CD4-positive, alpha-beta memory T cell (primary cell): Measurements from ENCODE around the gene ISYNA1. TPM values are rescaled to one million over a fixed set of nuclear protein-coding genes. Genes with fewer than 3 reads are reported as not detected.

Source experiments
- CTCF ChIA-PET: fragments of 350-600 bp; sonication (Branson Sonifier 250); formaldehyde crosslinking; loops from one replicate; lab custom pipeline; 2021; ENCODE audit warnings: inconsistent platforms; ENCODE audit not compliant: partially characterized antibody; lab: Charles Lee
- POLR2A ChIA-PET: fragments of 350-600 bp; sonication (Branson Sonifier 250); formaldehyde crosslinking; loops from one replicate; lab custom pipeline; 2021; ENCODE audit not compliant: partially characterized antibody; lab: Charles Lee
- DNase-seq, 5 donors: peaks; one replicate each; pipeline versions ENCODE4 v3.0.0 to v3.0.0-alpha.2; 2020 to 2022; ENCODE audit warnings: mixed read lengths in 1 of 5
- H3K27ac ChIP-seq: one replicate; pipeline ENCODE4 v1.7.0; 2013; ENCODE audit warnings: low read depth, low read length
- H3K27me3 ChIP-seq: 2 replicates; pipeline ENCODE4 v1.7.0; 2013; ENCODE audit warnings: mild to moderate bottlenecking, low read length, moderate library complexity; ENCODE audit not compliant: insufficient read depth
- H3K36me3 ChIP-seq: 2 replicates; pipeline ENCODE4 v1.7.0; 2013; ENCODE audit warnings: mild to moderate bottlenecking, low read length, moderate library complexity; ENCODE audit not compliant: insufficient read depth
- H3K4me1 ChIP-seq: 2 replicates; pipeline ENCODE4 v1.7.0; 2013; ENCODE audit warnings: mild to moderate bottlenecking, low read length, moderate library complexity; ENCODE audit not compliant: insufficient read depth
- H3K4me3 ChIP-seq, 2 donors: one replicate each; pipeline ENCODE4 v1.7.0; 2013; ENCODE audit warnings: low read length in 2 of 2, mild to moderate bottlenecking in 1 of 2
- H3K9me3 ChIP-seq, 2 donors: one replicate each; pipeline ENCODE4 v1.7.0; 2013; ENCODE audit warnings: low read length in 2 of 2, control low read depth in 1 of 2; ENCODE audit not compliant: control insufficient read depth in 1 of 2
- H3K27ac Mint-ChIP-seq, 7 donors: one replicate each; pipeline ENCODE4 v1.8.0; 2020 to 2021; ENCODE audit warnings: mixed read lengths in 7 of 7, mild to moderate bottlenecking in 6 of 7, inconsistent platforms in 3 of 7, moderate library complexity in 3 of 7
- H3K27me3 Mint-ChIP-seq, 2 donors: one replicate each; pipeline ENCODE4 v1.8.0; 2020 to 2021; ENCODE audit warnings: mixed read lengths in 2 of 2
- H3K36me3 Mint-ChIP-seq, 2 donors: one replicate each; pipeline ENCODE4 v1.8.0; 2020 to 2021; ENCODE audit warnings: mixed read lengths in 2 of 2, inconsistent platforms in 1 of 2, mild to moderate bottlenecking in 1 of 2
- H3K4me1 Mint-ChIP-seq, 4 donors: one replicate each; pipeline ENCODE4 v1.8.0; 2020 to 2021; ENCODE audit warnings: mixed read lengths in 4 of 4, mild to moderate bottlenecking in 1 of 4
- H3K4me3 Mint-ChIP-seq, 8 donors: one replicate each; pipeline ENCODE4 v1.8.0; 2020 to 2021; ENCODE audit warnings: mixed read lengths in 8 of 8, mild to moderate bottlenecking in 7 of 8, moderate library complexity in 6 of 8, inconsistent platforms in 3 of 8
- H3K9me3 Mint-ChIP-seq, 8 donors: one replicate each; pipeline ENCODE4 v1.8.0; 2020 to 2021; ENCODE audit warnings: mixed read lengths in 8 of 8, mild to moderate bottlenecking in 5 of 8, inconsistent platforms in 3 of 8, moderate library complexity in 1 of 8
- intact Hi-C: fragments of 100-400 bp; cut with micrococcal nuclease; formaldehyde crosslinking; loops from one replicate; pipeline ENCODE4 v1.15.1; 2023
- polyA plus RNA-seq, 2 donors: library from polyadenylated mRNA; unstranded; fragments of 300-500 nt; fragmentation: Illumina TruSeq; gene quantifications; one replicate each; pipeline ENCODE4 v1.2.3, GENCODE V29; 2021
- total RNA-seq, 2 experiments: library from RNA; stranded (reverse); gene quantifications; one replicate each; pipeline ENCODE4 v1.2.3, GENCODE V29; 2021

The ISYNA1 gene
- total and polyA plus RNA-seq, 4 experiments from 2014 or later: 27.5 to 43.2 (median 36.7) TPM

DNA sequence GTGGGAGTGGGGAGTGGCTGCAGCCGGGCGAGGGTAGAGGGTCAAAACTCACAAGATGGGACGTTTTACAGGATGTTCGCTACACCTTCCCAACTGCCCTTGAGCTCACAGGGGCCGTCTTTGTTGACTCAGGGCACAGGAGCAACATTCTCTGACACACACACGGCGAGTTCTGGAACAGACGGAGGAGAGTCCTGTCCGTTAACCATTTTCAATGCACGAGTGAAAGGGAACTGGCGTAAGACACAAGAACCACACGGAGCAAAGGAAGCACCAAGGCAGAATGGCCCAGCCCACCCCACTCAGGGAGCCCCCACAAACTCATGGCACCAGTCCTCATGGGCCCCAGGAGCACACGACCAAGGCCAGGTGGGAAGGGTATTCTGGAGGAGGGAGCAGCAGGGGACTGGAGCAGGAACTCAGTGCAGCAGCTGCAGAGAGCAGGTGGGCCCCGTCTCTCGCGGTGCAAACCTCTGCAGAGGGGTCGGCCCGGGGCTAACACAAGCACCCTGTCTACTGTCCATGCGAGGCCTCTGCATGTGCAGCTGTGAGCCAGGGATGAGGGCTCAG is 37.9 kb upstream of the ISYNA1 start:
- H3K4me1 Mint-ChIP-seq: peaks cover 51 to 90% (median 73%) of the 10 kb centered on the region in 4 donors
- H3K4me3 Mint-ChIP-seq: peak overlapping the region; percentile 60 to 88 (median 77)
- peaks cover 82% of the 10 kb centered on the region for H3K4me1 ChIP-seq
- peaks cover 4 to 19% of the 10 kb centered on the region in 2 donors for H3K36me3 Mint-ChIP-seq
- no peaks in the 10 kb centered on the region for H3K9me3 Mint-ChIP-seq
- ChIA-PET POLR2A (interaction anchor here (0.6 to 4.9 kb wide), 10 partner anchors 9 to 114 kb away, joined by 3 to 42 read pairs (median 5); partner anchors contain the start of gene ELL), CTCF (interaction anchor here (0.8 to 5.3 kb wide), 5 partner anchors 11 to 44 kb away, joined by 3 to 46 read pairs (median 6); partner anchors contain the start of gene ELL)
- intact Hi-C loops: loop anchor here (1.0 to 5.0 kb wide), 4 partner anchors 10 to 111 kb away; partner anchors contain the start of genes ELL, REX1BD and UBA52
- peak overlapping the region; percentile 94 to 99 (median 96) for H3K27ac Mint-ChIP-seq
- no peaks in the 10 kb centered on the region for H3K9me3 ChIP-seq
- DNase-seq: no peak
- peak overlapping the region in 1 of 2 donors; percentile 29 for H3K4me3 ChIP-seq
- H3K27ac ChIP-seq: peak overlapping the region; percentile 68
- H3K27me3 ChIP-seq: no peaks in the 10 kb centered on the region
- H3K36me3 ChIP-seq: peaks cover under 1% of the 10 kb centered on the region
- no peaks in the 10 kb centered on the region for H3K27me3 Mint-ChIP-seq

GRCh38 chr19:18475004-18475453 is 37.1 kb upstream of the ISYNA1 start:
- ChIA-PET CTCF (interaction anchor here (1.2 to 5.3 kb wide), 5 partner anchors 11 to 45 kb away, joined by 3 to 46 read pairs (median 6); partner anchors contain the start of gene ELL), POLR2A (interaction anchor here (0.6 to 4.9 kb wide), 14 partner anchors 10 to 357 kb away, joined by 3 to 42 read pairs (median 3); partner anchors contain the start of genes ELL, REX1BD and UPF1)
- Mint-ChIP-seq H3K27me3 (no peaks in the 10 kb centered on the region), H3K4me3 (peak overlapping the region; percentile 10 to 88 (median 77)), H3K9me3 (no peaks in the 10 kb centered on the region), H3K4me1 (peaks cover 48 to 90% (median 74%) of the 10 kb centered on the region in 4 donors), H3K36me3 (peaks cover 4 to 22% of the 10 kb centered on the region in 2 donors), H3K27ac (peak overlapping the region; percentile 94 to 99 (median 96))
- peak overlapping the region; percentile 68 for H3K27ac ChIP-seq
- H3K36me3 ChIP-seq: peaks cover 6% of the 10 kb centered on the region
- peak; percentile 71 to 82 (median 78) for DNase-seq
- H3K4me1 ChIP-seq: peaks cover 82% of the 10 kb centered on the region
- intact Hi-C loops: loop anchor here (1.0 to 5.0 kb wide), 4 partner anchors 11 to 112 kb away; partner anchors contain the start of genes ELL, REX1BD and UBA52
- no peaks in the 10 kb centered on the region for H3K27me3 ChIP-seq
- no peaks in the 10 kb centered on the region for H3K9me3 ChIP-seq
- H3K4me3 ChIP-seq: no peak overlapping the region

- ChIA-PET POLR2A (interaction anchor here (0.5 to 4.9 kb wide), 13 partner anchors 11 to 358 kb away, joined by 3 to 42 read pairs (median 3); partner anchors contain the start of genes ELL, KXD1, REX1BD and UPF1), CTCF (interaction anchor here (1.2 to 5.3 kb wide), 8 partner anchors 12 to 115 kb away, joined by 3 to 46 read pairs (median 6); partner anchors contain the start of genes ELL and REX1BD)
- H3K27me3 ChIP-seq: no peaks in the 10 kb centered on the region
- Mint-ChIP-seq H3K9me3 (no peaks in the 10 kb centered on the region), H3K4me1 (peaks cover 44 to 90% (median 73%) of the 10 kb centered on the region in 4 donors), H3K27ac (peak overlapping the region; percentile 94 to 99 (median 96)), H3K4me3 (peak overlapping the region in 6 of 8 donors; percentile 10 to 88 (median 50)), H3K27me3 (no peaks in the 10 kb centered on the region), H3K36me3 (peaks cover 4 to 25% of the 10 kb centered on the region in 2 donors)
- H3K27ac ChIP-seq: peak overlapping the region; percentile 68
- no peak overlapping the region for H3K4me3 ChIP-seq
- peaks cover 82% of the 10 kb centered on the region for H3K4me1 ChIP-seq
- no peaks in the 10 kb centered on the region for H3K9me3 ChIP-seq
- H3K36me3 ChIP-seq: peaks cover 6% of the 10 kb centered on the region
- no peak for DNase-seq
- intact Hi-C loops: no loop called here
These were observed 36.5 kb upstream of the ISYNA1 start for GRCh38 chr19:18474366-18474887.

GRCh38 chr19:18473706-18474087 is 35.8 kb upstream of the ISYNA1 start:
- Mint-ChIP-seq H3K4me3 (no peak overlapping the region), H3K36me3 (peaks cover 4 to 23% of the 10 kb centered on the region in 2 donors), H3K4me1 (peaks cover 38 to 85% (median 68%) of the 10 kb centered on the region in 4 donors), H3K27ac (peak overlapping the region; percentile 42 to 99 (median 95)), H3K27me3 (no peaks in the 10 kb centered on the region), H3K9me3 (no peaks in the 10 kb centered on the region)
- Histone ChIP-seq H3K9me3 (no peaks in the 10 kb centered on the region), H3K27me3 (no peaks in the 10 kb centered on the region), H3K4me3 (no peak overlapping the region), H3K4me1 (peaks cover 76% of the 10 kb centered on the region), H3K27ac (peak overlapping the region; percentile 68), H3K36me3 (peaks cover 6% of the 10 kb centered on the region)
- POLR2A ChIA-PET: interaction anchor here (1.2 to 4.9 kb wide), 6 partner anchors 23 to 115 kb away, joined by 4 to 42 read pairs (median 20); partner anchors contain the start of genes ELL, KXD1 and REX1BD
- no peak for DNase-seq
- CTCF ChIA-PET: interaction anchor here (1.0 to 5.3 kb wide), 7 partner anchors 10 to 116 kb away, joined by 3 to 46 read pairs (median 6); partner anchors contain the start of genes ELL and REX1BD
- intact Hi-C loops: no loop called here

GRCh38 chr19:18473003-18473705 is 35.2 kb upstream of the ISYNA1 start:
- DNase-seq: no peak
- H3K36me3 Mint-ChIP-seq: peaks cover 4 to 23% of the 10 kb centered on the region in 2 donors
- Histone ChIP-seq H3K9me3 (no peaks in the 10 kb centered on the region), H3K27me3 (no peaks in the 10 kb centered on the region), H3K4me3 (no peak overlapping the region), H3K27ac (no peak overlapping the region), H3K36me3 (peaks cover 6% of the 10 kb centered on the region), H3K4me1 (peaks cover 75% of the 10 kb centered on the region)
- no peaks in the 10 kb centered on the region for H3K9me3 Mint-ChIP-seq
- H3K4me3 Mint-ChIP-seq: peak overlapping the region in 1 of 8 donors; percentile 21
- peaks cover 38 to 83% (median 66%) of the 10 kb centered on the region in 4 donors for H3K4me1 Mint-ChIP-seq
- ChIA-PET CTCF (interaction anchor here (1.0 to 5.3 kb wide), 6 partner anchors 9 to 117 kb away, joined by 3 to 46 read pairs (median 6); partner anchors contain the start of genes ELL and REX1BD), POLR2A (interaction anchor here (1.0 to 4.9 kb wide), 7 partner anchors 23 to 358 kb away, joined by 3 to 42 read pairs (median 6); partner anchors contain the start of genes ELL, KXD1, REX1BD and UPF1)
- no peaks in the 10 kb centered on the region for H3K27me3 Mint-ChIP-seq
- intact Hi-C loops: no loop called here
- H3K27ac Mint-ChIP-seq: peak overlapping the region; percentile 60 to 95 (median 75)

- Mint-ChIP-seq H3K27ac (peak overlapping the region in 3 of 7 donors; percentile 42 to 81 (median 60)), H3K36me3 (peaks cover 0 to 23% of the 10 kb centered on the region in 2 donors), H3K4me1 (peaks cover 25 to 63% (median 47%) of the 10 kb centered on the region in 4 donors), H3K4me3 (no peak overlapping the region), H3K27me3 (no peaks in the 10 kb centered on the region), H3K9me3 (no peaks in the 10 kb centered on the region)
- CTCF ChIA-PET: interaction anchor here (1.1 to 4.2 kb wide), 11 partner anchors 9 to 376 kb away, joined by 4 to 50 read pairs (median 6); partner anchors contain the start of genes ELL, FKBP8 and REX1BD
- H3K27me3 ChIP-seq: no peaks in the 10 kb centered on the region
- H3K9me3 ChIP-seq: no peaks in the 10 kb centered on the region
- H3K27ac ChIP-seq: no peak overlapping the region
- H3K36me3 ChIP-seq: peaks cover 6% of the 10 kb centered on the region
- no peak overlapping the region for H3K4me3 ChIP-seq
- intact Hi-C loops: no loop called here
- no peak for DNase-seq
- peaks cover 62% of the 10 kb centered on the region for H3K4me1 ChIP-seq
- POLR2A ChIA-PET: interaction anchor here (1.2 to 2.3 kb wide), 5 partner anchors 25 to 118 kb away, joined by 3 to 13 read pairs (median 5); partner anchors contain the start of genes KXD1, REX1BD and UBA52
These were observed 32.9 kb upstream of the ISYNA1 start for GRCh38 chr19:18470787-18471186.
